GM18867 (cell line): Measurements from ENCODE around the gene KIF2B.
"Not testable (repeated sequence)": the region's sequence is repeated elsewhere in the genome, so short reads cannot be mapped to it uniquely, and the experiment has no call there.

Experiments
- ATAC-seq: cut with Tn5 transposase; IDR thresholded peaks from one replicate; pipeline ENCODE4 v1.9.1; 2021; ENCODE audit warnings: mild to moderate bottlenecking, moderate library complexity; ENCODE audit not compliant: unreplicated experiment

The KIF2B gene, protein sequence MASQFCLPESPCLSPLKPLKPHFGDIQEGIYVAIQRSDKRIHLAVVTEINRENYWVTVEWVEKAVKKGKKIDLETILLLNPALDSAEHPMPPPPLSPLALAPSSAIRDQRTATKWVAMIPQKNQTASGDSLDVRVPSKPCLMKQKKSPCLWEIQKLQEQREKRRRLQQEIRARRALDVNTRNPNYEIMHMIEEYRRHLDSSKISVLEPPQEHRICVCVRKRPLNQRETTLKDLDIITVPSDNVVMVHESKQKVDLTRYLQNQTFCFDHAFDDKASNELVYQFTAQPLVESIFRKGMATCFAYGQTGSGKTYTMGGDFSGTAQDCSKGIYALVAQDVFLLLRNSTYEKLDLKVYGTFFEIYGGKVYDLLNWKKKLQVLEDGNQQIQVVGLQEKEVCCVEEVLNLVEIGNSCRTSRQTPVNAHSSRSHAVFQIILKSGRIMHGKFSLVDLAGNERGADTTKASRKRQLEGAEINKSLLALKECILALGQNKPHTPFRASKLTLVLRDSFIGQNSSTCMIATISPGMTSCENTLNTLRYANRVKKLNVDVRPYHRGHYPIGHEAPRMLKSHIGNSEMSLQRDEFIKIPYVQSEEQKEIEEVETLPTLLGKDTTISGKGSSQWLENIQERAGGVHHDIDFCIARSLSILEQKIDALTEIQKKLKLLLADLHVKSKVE

DNA sequence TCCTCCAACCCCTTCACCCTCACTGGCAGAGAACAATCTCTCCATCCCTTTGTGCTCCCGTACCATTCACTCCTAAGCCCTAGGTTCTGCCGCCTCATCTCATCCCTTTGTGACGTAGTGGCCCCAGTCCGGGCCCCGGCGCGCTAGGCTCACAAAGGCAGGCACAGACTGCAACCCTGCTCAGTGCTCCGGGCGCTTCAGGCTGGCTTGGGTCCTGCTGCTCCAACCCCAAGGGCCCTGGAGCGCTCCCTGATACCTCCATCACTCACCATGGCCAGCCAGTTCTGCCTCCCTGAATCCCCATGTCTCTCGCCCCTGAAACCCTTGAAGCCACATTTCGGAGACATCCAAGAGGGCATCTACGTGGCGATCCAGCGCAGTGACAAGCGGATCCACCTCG lies at the start of gene KIF2B:
Gene KIF2B, plus strand, starts transcription at position 164 of the 400 bp plus-strand sequence. Its CDS starts 107 bp downstream, at position 271.
- no peak for ATAC-seq

DNA sequence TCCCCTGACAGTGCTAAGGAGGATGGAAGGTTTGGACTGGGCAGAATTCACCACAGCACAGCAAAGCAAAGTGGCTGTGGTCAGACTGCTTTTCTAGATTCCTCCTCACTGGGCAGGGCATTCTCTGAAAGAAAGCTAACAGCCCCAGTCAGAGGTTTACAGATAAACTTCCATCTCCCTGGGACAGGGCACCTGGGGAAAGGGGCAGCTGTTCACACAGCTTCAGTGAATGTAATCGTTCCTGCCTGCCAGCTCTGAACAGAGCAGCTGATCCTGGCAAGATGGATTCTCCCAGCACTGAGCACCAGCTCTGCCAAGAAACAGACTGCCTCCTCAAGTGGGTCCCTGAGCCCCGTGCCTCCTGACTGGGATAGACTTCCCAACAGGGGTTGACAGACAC lies 42.4 kb upstream of the KIF2B start:
- no peak for ATAC-seq

DNA sequence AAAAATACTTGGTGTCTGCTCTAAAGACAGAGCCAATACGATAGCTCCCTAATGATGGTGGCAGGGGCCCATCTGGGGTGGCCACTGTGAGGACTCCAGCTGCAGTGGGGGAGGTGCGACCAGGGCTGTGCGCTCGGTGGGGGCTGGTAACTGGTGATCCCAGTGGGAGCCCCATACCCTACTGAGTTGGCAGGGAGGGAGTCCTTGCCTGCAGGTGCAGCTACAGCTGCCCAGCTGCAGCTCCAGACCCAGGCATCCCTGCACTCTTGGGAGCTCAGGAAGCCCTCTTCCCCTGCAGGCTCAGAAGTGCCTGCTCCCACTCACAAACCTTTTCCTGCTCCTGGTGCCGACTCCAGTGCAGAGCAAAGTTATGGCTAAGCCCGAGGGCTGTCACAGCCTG lies 31.2 kb upstream of the KIF2B start:
- ATAC-seq = no peak

DNA sequence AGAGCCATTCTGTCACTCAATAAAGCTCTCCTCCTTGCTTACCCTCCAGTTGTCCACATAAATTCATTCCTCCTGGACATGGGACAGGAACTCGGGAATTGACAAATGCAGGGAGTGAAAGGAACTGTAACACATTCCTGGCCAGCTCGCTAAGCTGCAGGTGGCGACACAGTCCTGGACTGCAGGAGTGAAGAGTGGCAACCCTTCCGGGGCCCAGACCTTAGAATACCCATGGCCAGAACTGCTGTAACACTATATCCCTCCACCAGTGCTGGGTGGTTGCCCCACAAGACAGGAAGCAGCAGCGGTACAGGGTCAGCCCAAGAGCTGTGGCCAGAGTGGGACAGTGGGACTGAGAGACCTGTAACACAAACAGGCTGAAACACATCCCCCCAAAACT lies 30.3 kb upstream of the KIF2B start:
- no peak for ATAC-seq

DNA sequence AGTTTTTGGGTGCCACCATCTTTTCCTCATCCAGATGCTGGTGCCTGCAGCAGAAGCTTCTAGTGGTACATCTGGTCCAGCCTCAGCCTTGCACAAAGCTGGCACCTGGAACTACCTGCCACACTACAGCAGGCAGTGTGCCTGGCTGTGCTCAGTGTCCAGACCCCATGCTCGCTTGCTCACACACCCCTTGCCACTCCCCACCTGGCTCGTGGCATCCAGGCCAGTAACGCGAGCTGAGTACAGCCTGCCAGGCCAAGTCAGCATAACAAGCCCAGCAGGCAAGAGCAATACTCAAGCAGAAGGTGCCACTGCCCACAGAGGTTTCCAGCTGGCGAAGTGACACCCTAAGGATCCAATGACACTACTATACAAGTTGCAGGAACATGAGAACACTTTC lies 29.7 kb upstream of the KIF2B start:
- no peak for ATAC-seq

DNA sequence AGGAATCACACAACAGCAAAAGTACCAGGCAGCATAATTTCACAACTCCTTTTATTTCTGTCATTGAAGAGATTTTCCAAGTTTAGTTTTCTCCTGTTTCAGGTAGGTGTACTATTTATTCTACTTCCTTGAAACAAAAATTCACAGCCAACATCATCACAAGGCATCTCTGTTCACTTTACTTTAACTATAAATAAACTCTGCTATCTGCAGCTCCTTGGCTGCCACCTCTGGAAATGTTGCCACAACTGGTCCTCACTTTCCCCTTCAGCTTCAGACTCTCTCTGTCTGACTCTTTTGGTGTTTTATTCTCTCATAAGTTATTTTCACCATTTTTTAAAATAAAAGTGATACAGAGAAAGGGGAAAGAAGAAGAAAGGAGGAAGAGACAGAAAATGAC lies 27.9 kb upstream of the KIF2B start:
- no peak for ATAC-seq

DNA sequence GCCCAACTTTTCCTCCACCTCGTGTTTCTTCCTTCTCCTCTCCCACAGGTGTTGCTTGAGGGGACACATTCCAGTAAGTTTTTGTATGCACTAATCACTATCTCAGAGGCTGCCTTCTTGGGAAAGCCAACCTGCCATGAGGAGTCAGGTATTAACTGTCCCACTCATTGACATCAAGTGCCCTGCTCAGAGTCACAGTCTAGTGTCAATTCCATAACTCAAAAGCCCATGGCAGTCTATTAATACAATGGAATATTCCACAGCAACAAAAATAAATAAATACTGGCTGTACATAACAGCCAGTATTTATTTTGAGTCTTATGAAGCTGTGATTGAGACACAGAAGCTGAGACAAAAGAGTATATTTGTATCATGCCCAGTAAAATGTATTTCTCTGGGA lies 26.1 kb upstream of the KIF2B start:
- ATAC-seq = no peak

DNA sequence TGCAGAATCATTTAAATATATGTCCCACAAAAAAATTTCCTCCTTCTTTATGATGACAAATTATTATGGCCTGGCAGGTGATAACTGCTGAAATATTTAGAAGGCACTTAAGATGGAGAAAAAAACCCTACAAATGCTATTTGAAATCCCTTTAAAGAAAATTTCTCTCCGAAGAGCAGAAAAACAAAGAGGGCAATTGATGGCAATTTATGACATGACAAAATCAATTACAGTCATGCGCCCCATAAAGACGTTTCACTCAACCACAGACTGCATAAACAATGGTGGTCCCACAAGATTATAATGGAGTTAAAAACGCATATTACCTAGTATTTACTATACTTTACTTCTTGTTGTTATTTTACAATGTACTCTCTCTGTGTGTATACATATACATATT lies 25.2 kb upstream of the KIF2B start:
- no peak for ATAC-seq

DNA sequence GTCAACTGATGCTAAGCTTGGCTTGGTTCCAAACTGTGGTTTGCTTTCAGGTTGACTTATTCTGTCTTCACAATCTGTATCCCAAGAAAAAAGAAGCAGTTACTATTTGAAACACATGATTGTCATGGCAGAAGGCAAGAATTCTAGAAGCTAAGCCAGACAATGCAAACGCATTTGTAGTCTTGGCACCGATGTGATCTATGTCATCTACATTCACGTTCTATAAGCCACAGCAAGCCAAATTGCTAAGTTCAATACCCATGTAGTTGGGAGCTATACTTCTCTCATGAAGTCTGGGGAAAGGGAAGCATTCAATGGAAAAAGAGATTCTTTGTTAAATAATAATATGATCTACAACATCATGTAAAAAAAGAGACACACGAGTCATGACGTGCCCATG lies 18.3 kb upstream of the KIF2B start:
- no peak for ATAC-seq

DNA sequence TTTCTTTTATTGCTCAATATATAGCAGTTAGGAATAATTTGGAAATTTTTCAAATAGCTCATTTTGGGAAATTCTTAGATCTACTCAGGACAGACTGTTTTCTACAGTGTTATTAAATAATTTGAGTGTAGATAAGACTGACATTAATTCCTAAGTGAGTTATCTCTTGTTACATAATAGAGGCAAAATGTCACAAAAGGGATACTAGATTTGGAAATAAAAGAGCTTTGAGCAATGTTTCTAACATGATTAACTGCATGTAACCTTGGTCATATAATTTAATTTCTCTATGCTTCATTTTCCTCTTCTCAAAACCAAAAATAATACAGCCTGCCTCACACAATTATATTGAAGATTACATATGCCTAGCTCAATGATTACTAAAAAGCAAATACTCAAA lies 16.3 kb upstream of the KIF2B start:
- no peak for ATAC-seq

DNA sequence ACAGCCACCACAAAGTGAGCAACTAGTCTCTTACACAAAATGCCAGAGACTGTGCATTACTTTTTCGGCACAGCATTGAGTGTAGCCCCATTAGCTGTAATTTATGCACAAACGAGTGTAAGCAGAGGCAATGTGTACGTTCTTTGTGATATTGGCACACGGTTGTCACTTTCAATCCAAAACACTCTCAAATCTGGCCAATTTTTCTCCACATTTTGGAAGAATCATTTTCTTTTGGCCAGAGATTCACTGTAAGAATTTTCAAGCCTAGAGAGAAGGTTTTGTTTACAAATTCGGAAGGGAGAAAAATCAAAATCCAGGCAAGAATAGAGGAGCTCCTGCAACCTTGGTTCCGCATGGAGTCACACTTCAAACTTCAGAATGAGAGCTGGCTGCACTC lies 15.4 kb upstream of the KIF2B start:
- ATAC-seq = no peak

DNA sequence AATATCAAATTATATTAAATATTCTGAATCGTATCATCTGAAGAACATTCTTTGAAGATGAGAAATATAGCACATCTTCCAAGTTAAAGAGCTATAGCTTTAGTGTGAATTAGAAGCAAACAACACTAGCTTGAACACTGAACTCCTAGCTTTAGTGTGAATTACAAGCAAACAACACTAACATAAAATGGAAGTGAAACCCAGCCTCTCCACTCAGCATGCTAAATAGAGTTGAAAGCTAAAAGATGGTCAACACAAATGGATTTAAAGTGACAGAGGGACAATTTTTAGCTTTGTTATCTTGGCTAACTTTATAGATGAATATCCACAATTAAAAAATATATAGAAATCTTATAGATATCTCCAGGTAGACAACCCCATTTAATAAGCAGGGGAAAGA lies 4.5 kb upstream of the KIF2B start:
- no peak for ATAC-seq

DNA sequence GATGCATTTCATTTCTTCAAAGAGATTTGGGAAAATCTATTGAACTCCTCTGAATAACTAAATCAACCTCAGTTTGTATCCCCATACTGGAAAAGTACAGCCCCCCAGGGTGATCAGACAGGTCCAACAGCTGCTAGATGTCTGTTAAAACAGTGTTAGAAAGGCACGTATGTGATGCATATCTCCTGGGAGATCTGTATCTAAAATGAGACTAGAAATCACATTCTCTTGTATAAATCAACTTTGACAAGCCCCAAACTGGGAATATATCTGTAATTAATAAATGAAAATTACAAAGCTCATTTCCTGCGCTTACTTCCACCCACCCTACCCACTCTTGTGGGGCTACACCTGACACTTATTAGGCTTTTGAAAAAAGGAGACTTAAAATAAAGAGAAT lies 3.8 kb upstream of the KIF2B start:
- ATAC-seq = no peak

DNA sequence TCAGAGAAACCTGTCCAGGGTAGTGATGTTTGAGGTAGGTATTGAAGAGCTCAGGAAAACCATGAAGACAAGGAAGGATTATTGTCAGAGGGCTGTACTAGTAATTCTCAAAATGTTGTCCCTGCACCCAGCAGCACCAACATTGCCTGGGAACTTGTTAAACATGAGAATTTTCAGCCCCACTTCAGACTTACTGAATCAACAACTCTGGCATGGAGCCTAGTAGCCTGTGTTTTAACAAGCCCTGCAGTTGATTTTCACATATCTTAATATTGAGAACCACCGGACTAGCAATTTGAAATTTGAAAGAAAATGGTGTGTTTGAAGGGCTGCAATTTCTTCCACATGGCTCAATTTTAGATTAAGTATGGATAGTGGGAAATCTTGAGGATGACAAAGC lies 2.8 kb upstream of the KIF2B start:
- ATAC-seq = no peak

DNA sequence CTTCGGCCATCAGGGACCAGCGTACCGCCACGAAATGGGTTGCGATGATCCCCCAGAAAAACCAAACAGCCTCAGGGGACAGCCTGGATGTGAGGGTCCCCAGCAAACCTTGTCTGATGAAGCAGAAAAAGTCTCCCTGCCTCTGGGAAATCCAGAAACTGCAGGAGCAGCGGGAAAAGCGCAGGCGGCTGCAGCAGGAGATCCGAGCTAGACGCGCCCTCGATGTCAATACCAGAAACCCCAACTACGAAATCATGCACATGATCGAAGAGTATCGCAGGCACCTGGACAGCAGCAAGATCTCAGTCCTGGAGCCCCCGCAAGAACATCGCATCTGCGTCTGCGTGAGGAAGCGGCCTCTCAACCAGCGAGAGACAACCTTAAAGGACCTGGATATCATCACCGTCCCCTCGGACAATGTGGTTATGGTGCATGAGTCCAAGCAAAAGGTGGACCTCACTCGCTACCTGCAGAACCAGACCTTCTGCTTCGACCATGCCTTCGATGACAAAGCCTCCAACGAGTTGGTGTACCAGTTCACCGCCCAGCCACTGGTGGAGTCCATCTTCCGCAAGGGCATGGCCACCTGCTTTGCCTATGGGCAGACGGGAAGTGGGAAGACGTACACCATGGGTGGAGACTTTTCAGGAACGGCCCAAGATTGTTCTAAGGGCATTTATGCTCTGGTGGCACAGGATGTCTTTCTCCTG lies 769 bp downstream of the KIF2B start:
- no peak for ATAC-seq

DNA sequence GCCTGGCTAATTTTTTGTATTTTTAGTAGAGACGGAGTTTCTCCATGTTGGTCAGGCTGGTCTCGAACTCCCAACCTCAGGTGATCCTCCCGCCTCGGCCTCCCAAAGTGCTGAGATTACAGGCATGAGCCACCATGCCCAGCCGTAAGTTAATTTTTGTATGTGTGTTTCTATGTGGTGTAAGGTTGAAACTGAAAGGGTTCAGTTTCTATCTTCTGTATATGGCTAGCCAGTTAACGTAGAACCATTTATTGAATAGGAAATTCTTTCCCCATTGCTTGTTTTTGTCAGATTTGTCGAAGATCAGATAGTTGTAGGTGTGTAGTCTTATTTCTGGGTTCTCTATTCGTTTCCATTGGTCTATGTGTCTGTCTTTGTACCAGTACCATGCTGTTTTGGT lies 12.0 kb downstream of the KIF2B start:
- not testable (repeated sequence) for ATAC-seq

DNA sequence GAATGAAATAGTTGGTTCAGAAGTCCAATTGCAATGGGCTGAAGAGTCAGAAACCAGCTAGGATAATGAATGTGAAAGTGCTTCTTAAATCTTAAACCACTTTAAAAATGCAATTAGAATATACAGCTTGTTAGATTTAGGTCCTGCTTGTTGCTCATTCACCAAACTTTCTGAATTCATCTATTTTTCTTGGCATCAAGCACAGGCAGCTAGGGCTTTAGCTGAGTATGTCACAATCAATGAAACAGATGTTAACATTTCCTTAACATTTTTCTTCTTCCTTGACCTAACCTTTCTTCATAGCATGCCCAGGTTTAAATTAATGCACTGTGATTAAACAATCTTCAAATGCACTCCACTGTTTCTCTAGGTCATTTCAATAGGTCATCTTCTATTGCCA lies 14.4 kb downstream of the KIF2B start:
- ATAC-seq = no peak

DNA sequence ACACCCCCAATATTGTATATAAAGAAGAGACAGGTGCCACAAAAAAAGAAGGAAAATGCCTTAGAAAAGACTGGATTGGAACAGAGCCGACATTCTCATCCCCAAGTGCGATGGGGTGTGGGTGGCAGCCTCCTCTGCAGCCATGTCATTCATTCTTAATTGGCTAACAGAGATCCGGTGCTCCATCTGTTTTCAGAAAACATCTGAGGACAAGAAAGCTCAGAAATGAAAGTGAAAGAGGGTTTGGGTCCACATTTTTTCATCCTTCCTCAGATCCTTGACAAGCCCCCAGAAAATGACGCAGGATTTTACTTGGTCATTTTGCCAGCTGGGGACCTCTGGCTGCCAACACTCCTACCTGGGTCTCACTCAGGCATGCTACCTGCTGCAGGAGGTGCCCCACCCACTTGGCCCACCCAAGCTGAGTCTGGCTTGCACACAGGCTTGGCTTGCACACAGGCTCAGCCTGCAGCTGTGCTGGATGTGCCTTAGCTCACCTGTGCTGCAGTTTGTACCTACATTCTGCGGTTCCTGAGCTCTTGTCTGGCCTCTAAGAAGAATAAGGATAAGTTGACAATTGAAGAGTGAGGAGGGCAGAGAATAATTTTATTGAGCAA lies 21.9 kb downstream of the KIF2B start:
- no peak for ATAC-seq

DNA sequence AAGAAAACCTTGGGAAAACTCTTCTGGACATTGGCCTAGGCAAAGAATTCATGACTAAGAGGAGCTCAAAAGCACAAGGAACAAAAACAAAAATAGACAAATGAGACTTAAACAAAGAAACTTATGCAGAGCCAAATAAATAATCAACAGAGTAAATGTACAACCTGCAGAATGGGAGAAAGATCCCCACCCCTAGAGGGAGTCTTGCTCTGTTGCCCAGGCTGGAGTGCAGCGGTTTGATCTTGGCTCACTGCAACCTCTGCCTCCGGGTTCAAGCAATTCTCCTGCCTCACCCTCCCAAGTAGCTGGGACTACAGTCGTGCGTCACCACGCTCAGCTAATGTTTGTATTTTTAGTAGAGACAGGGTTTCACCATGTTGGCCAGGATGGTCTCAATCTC lies 48.4 kb downstream of the KIF2B start:
- not testable (repeated sequence) for ATAC-seq
